Retinal pigment epithelial cell (primary cell): Measurements from ENCODE around the gene PCSK2.

ENCODE experiments used
- DNase-seq: peaks from one replicate; pipeline ENCODE4 v3.0.0-alpha.2; 2010; ENCODE audit warnings: low read depth
- H3K4me3 ChIP-seq: 2 replicates; pipeline ENCODE4 v1.5.1; 2011; ENCODE audit warnings: mild to moderate bottlenecking, low read length, control low read depth, moderate library complexity
- TF ChIP-seq, protein P1 (sequence below): conservative IDR thresholded peaks from 2 replicates; pipeline ENCODE4 v1.5.1; 2011; ENCODE audit warnings: low read depth, low read length, control low read depth, inconsistent platforms

Gene PCSK2

DNA sequence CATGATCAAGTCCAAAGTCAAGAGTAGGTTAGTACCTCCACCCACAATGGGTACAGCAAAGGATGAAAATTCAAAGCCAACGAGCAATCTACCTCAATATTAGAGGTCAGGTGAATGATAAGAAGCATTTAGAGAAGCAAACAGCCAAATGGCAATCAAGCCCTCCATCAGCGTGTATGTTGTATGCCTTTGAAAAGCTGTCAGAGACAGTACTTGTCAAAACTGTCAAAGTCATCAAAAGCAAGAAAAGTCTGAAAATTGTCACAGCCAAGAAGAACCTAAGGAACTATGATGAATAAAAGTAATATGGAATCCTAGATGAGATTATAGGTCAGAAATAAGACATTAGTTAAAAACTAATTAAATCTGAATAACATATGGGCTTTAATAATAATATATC, 99.3 kb downstream of the PCSK2 start:
- DNase-seq: no peak
- H3K4me3 ChIP-seq: no peak overlapping the region
- TF ChIP-seq, protein P1, sequence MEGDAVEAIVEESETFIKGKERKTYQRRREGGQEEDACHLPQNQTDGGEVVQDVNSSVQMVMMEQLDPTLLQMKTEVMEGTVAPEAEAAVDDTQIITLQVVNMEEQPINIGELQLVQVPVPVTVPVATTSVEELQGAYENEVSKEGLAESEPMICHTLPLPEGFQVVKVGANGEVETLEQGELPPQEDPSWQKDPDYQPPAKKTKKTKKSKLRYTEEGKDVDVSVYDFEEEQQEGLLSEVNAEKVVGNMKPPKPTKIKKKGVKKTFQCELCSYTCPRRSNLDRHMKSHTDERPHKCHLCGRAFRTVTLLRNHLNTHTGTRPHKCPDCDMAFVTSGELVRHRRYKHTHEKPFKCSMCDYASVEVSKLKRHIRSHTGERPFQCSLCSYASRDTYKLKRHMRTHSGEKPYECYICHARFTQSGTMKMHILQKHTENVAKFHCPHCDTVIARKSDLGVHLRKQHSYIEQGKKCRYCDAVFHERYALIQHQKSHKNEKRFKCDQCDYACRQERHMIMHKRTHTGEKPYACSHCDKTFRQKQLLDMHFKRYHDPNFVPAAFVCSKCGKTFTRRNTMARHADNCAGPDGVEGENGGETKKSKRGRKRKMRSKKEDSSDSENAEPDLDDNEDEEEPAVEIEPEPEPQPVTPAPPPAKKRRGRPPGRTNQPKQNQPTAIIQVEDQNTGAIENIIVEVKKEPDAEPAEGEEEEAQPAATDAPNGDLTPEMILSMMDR: no peak

DNA sequence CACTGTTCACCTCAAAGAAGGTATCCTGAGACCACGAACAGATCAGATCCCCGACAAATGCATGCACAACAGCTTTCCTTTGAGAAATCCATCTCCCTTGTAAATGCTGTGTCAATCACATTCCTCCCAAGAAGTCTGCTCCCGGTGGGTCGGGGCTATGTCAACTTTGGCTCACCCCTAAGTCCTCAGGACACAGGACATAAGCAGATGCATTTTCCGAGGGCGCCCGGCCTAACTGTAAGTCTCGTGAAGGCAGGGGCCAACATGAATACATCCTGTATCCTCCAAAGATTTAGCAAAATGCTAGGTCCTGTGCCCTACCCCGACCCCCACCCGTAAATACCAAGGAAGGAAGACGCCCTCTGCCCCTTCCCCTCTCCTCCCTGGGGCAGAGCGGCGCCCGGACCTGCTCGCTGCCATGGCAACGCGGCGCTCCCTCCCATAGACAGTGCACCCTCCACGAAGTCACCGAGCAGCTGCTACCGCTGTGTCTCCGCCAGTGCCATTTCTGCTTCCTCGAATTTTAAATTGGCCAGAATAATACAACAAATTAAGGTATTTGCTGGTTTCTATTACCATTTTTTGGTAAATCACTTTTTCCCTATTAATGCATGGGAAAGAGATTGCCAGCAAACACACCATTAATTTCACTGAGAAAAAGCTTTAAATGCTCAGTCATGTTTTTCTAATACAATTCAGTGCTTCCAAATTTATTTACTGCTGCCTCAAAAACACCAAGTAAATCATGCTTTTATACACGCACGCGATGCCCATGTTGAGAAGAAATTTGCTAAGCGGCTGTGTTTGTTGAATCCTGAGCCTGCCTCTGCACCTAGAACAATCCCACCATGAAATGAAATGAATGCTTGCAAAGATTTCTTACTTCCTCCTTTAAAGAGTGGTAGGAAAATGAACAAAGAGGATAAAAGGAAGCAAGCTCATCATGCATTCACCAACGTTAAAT, 100.6 kb downstream of the PCSK2 start:
- no peak overlapping the region for H3K4me3 ChIP-seq
- TF ChIP-seq, protein P1: no peak
- DNase-seq: no peak

DNA sequence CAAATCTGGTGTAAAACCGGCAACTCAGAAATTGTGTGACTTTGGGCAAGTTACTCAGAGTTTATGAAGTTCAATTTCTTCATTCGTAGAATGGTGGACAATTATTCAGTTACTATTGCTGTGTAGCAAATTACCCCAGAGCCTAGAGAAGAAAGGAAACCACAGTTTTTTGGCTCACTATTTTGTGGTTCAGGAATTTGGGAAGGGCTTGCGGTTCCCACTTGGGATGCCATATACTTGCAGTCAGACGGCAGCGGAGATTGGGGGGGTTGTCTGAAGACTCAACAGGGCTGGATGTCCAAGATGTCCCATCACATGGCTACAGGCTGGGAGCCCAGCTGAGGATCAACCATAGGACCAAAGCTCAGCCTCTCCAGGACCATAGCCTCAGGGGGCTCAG, 108.1 kb downstream of the PCSK2 start:
- DNase-seq: no peak
- TF ChIP-seq, protein P1: no peak
- no peak overlapping the region for H3K4me3 ChIP-seq

DNA sequence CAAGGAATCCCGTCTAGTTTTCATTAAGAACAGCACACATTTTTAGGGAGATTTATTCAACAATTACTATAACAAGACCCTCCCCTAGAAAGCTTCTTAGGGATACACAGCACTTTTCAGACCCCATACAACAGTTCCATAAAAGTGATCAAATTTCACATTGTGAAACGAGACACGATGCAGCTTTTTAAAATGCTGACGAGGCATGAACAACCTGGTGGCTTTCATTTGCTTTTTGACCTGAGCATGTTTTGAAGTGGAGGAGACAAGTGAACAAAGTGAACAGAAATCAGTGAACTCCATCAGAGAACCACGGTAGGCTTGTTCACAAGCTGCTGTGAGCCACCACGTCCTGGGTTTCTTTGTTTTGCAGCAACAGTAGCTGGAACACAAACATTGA, 112.2 kb downstream of the PCSK2 start:
- TF ChIP-seq, protein P1: no peak
- no peak overlapping the region for H3K4me3 ChIP-seq

DNA sequence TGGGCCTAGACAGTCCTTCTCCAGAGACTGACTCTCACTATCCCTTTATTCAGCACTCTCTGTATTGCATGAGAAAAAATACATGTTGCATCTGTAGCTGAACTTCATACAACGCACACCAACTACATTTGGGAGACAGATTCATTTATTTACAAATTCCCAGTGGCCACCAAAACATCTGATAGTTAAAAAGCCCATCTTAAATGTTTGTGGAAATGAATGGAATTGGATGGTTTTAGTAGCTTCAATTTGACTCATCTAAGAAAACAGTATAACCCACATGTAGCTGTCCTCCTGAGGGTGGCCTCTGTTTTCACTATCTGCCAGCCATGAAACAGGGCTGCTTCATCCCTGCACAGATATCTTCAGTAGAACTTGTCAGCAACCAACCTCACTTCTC, 116.3 kb downstream of the PCSK2 start:
- TF ChIP-seq, protein P1: no peak
- no peak for DNase-seq
- no peak overlapping the region for H3K4me3 ChIP-seq

More for the DNA sequence above, 112.2 kb downstream of the PCSK2 start:
- no peak for DNase-seq

DNA sequence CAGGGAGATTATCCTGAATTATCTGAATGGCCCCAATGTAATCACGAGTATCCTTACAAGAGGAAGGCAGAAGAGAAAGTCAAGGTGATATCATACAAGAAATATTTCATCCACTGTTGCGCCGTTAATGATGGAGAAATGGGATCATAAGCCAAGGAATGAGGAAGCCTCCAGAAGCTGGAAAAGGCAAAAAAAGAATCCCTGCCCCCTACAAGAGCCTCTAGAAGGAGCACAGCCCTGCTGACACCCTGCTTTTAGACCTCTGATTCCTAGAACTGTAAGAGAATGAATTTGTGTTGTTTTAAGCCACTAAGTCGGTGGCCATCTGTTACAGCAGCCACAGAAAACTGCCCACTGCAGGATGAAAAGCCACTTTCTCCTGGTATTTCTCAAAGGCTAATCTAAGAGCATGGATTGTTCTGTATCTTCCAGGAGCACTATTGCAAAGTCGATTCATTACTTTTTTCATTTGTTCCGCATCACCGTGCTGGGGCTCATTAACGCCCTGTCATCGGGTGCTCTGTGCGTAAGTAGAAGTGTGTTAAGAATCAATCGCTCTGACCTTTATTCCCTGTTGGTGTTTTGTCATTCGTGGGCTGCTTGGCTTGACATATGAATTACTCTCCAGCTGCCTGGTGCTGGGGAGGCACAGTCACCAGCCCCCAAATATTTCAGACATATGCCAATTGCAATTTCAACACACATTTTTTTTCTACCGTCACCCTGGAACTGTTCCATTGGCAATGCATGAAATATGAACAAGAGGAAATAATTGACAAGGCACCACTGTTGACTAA, 117.0 kb downstream of the PCSK2 start:
- no peak for DNase-seq
- no peak overlapping the region for H3K4me3 ChIP-seq
- TF ChIP-seq, protein P1: no peak
